ENCODE measurements around the gene RAI1. TPM values are rescaled to one million over a fixed set of nuclear protein-coding genes. Genes with fewer than 3 reads are reported as not detected.

The RAI1 gene
- total RNA-seq, 1 donor from 2014 or later = 6.0 TPM

- no peak for DNase-seq (ENCODE audit: low read depth in 2 of 2)
These were observed 67.9 kb downstream of the RAI1 start for GRCh38 chr17:17749025-17749772.

- DNase-seq (ENCODE audit: low read depth in 2 of 2) = peak in 1 of 2 donors; percentile 55
These were observed 68.7 kb downstream of the RAI1 start for GRCh38 chr17:17749921-17750320.

- DNase-seq (ENCODE audit: low read depth in 2 of 2) = peak in 1 of 2 donors; percentile 29
These were observed 69.6 kb downstream of the RAI1 start for GRCh38 chr17:17750881-17751280.

GRCh38 chr17:17751489-17752088, 70.3 kb downstream of the RAI1 start:
- DNase-seq (ENCODE audit: low read depth in 2 of 2) = peak in 1 of 2 donors; percentile 35

GRCh38 chr17:17752089-17752820, 71.0 kb downstream of the RAI1 start:
- DNase-seq (ENCODE audit: low read depth in 2 of 2) = peak; percentile 89 to 97

- DNase-seq (ENCODE audit: low read depth in 2 of 2) = no peak
These were observed 71.6 kb downstream of the RAI1 start for GRCh38 chr17:17752821-17753321.

GRCh38 chr17:17754719-17755686, 73.7 kb downstream of the RAI1 start:
- no peak for DNase-seq (ENCODE audit: low read depth in 2 of 2)

- no peak for DNase-seq (ENCODE audit: low read depth in 2 of 2)
These were observed 74.5 kb downstream of the RAI1 start for GRCh38 chr17:17755715-17756114.

GRCh38 chr17:17757391-17757791, 76.1 kb downstream of the RAI1 start:
- DNase-seq (ENCODE audit: low read depth in 2 of 2) = no peak

- no peak for DNase-seq (ENCODE audit: low read depth in 2 of 2)
These were observed 76.9 kb downstream of the RAI1 start for GRCh38 chr17:17757956-17758845.

GRCh38 chr17:17758941-17759563, 77.8 kb downstream of the RAI1 start:
- DNase-seq (ENCODE audit: low read depth in 2 of 2) = no peak

- DNase-seq (ENCODE audit: low read depth in 2 of 2) = no peak
These were observed 79.1 kb downstream of the RAI1 start for GRCh38 chr17:17760350-17760749.

- no peak for DNase-seq (ENCODE audit: low read depth in 2 of 2)
These were observed 79.8 kb downstream of the RAI1 start for GRCh38 chr17:17760872-17761550.

- DNase-seq (ENCODE audit: low read depth in 2 of 2) = no peak
These were observed 80.9 kb downstream of the RAI1 start for GRCh38 chr17:17761894-17762743.

GRCh38 chr17:17762744-17763105, 81.5 kb downstream of the RAI1 start:
- no peak for DNase-seq (ENCODE audit: low read depth in 2 of 2)

GRCh38 chr17:17763136-17763535, 81.9 kb downstream of the RAI1 start:
- no peak for DNase-seq (ENCODE audit: low read depth in 2 of 2)

GRCh38 chr17:17763734-17764133, 82.5 kb downstream of the RAI1 start:
- no peak for DNase-seq (ENCODE audit: low read depth in 2 of 2)
